NCI-H1105 (cell line): ENCODE data around the gene MKI67.

Experiments
- DNase-seq: peaks from one replicate; lab custom pipeline; 2025; lab: John Stamatoyannopoulos, UW

The MKI67 gene

GRCh38 chr10:128050121-128050516 lies 76.1 kb downstream of the MKI67 start:
- no peak for DNase-seq

GRCh38 chr10:128049226-128050120 lies 76.8 kb downstream of the MKI67 start:
- DNase-seq: no peak

- no peak for DNase-seq
Measured at GRCh38 chr10:128048819-128049210, 77.4 kb downstream of the MKI67 start.

- DNase-seq: peak; percentile 15
Measured at GRCh38 chr10:128047991-128048818, 78.0 kb downstream of the MKI67 start.

GRCh38 chr10:128047351-128047750 lies 78.9 kb downstream of the MKI67 start:
- no peak for DNase-seq

- DNase-seq: no peak
Measured at GRCh38 chr10:128046953-128047290, 79.3 kb downstream of the MKI67 start.
